Measurements from ENCODE around the gene GPR55. TPM values are rescaled to one million over a fixed set of nuclear protein-coding genes. Genes with fewer than 3 reads are reported as not detected.

GPR55 gene
- total and polyA plus RNA-seq, 10 of the 15 experiments (the other 5 are each of a cell fraction or from before 2014, with no cell fraction given), result 2.1 to 30.1 (median 16.2) TPM

- TF ChIP-seq SMAD5 (IDR thresholded peaks at IDR 0.05; ENCODE audit: low read depth), result no peak
- TF ChIP-seq RAD21 (IDR thresholded peaks at IDR 0.05; ENCODE audit: insufficient read depth, low read depth, low read length), result peak; percentile 63
Measured at GRCh38 chr2:230942371-230942770, 17.3 kb upstream of the GPR55 start (continued).

GRCh38 chr2:230941202-230942180 is 16.4 kb upstream of the GPR55 start:
- Histone ChIP-seq H3K9me3 (replicated peaks; ENCODE audit: control insufficient read depth, insufficient read depth, low read length) (peaks cover 7% of the 10 kb centered on the region), H3K27ac (ENCODE audit: control insufficient read depth, insufficient read depth) (no peak overlapping the region), H3K27me3 (replicated peaks in 1 of 2; ENCODE audit: control insufficient read depth in 2 of 2, insufficient read depth in 2 of 2, low read length in 1 of 2) (no peaks in the 10 kb centered on the region), H4K20me1 (ENCODE audit: control insufficient read depth, insufficient read depth) (no peaks in the 10 kb centered on the region), H2AFZ (ENCODE audit: control insufficient read depth, low read depth, low read length) (no peak overlapping the region), H3K79me2 (ENCODE audit: control insufficient read depth, insufficient read depth, low read length) (peaks cover 28% of the 10 kb centered on the region), H3K4me1 (ENCODE audit: control insufficient read depth, insufficient read depth, low read length) (peaks cover 10% of the 10 kb centered on the region), H3K9ac (ENCODE audit: control insufficient read depth, insufficient read depth, low read length) (no peak overlapping the region), H3K4me3 (no peak overlapping the region), H3K36me3 (ENCODE audit: control insufficient read depth in 2 of 2, insufficient read depth in 2 of 2, low read length in 1 of 2) (no peaks in the 10 kb centered on the region), H3K4me2 (ENCODE audit: control insufficient read depth, insufficient read depth) (no peak overlapping the region)
- SMC1A ChIA-PET (ENCODE audit: uncharacterized antibody, unreplicated experiment), result interaction anchor here (1.0 to 21.6 kb wide), 5 partner anchors 17 to 79 kb away, joined by 3 to 411 read pairs (median 248); partner anchors contain the start of gene GPR55
- POLR2A ChIA-PET, result interaction anchor here (1.1 to 15.2 kb wide), 4 partner anchors 11 to 43 kb away, joined by 3 to 144 read pairs (median 6); no protein-coding TSS in a partner anchor
- CTCF ChIA-PET, result interaction anchor here (0.6 to 28.4 kb wide), 8 partner anchors 9 to 111 kb away, joined by 3 to 372 read pairs (median 4); partner anchors contain the start of gene GPR55
- RAD21 ChIA-PET (ENCODE audit: unreplicated experiment), result interaction anchor here (0.9 to 22.2 kb wide), 2 partner anchors 15 to 43 kb away, joined by 8 to 400 read pairs; no protein-coding TSS in a partner anchor
- DNase-seq (ENCODE audit: low read depth, low spot score) (no peak), FAIRE-seq (no peak), ATAC-seq (no peak)
- 62% methylated on average over 14 of the region's 14 CpGs for WGBS (ENCODE audit: insufficient coverage, insufficient replicate concordance, low lambda C conversion rate, missing lambda C conversion rate)
- in situ Hi-C loops (cut with MboI), result loop anchor here (5.0 kb wide), 1 partner anchor 46 kb away; no protein-coding TSS in a partner anchor
- intact Hi-C loops (cut with micrococcal nuclease; ENCODE audit: unreplicated experiment), result loop anchor here (10.0 kb wide), 1 partner anchor 277 kb away; no protein-coding TSS in a partner anchor
- BruUV-seq (replicated peaks), result no TSS peak
- TF ChIP-seq SPI1 (IDR thresholded peaks at IDR 0.05; ENCODE audit: borderline replicate concordance, insufficient read depth, low read depth, low read length), result no peak
- no peak for TF ChIP-seq FOXM1 (IDR thresholded peaks at IDR 0.05; ENCODE audit: low read depth, low read length)
- TF ChIP-seq JUNB (IDR thresholded peaks at IDR 0.05), result no peak
- TF ChIP-seq, protein P1, sequence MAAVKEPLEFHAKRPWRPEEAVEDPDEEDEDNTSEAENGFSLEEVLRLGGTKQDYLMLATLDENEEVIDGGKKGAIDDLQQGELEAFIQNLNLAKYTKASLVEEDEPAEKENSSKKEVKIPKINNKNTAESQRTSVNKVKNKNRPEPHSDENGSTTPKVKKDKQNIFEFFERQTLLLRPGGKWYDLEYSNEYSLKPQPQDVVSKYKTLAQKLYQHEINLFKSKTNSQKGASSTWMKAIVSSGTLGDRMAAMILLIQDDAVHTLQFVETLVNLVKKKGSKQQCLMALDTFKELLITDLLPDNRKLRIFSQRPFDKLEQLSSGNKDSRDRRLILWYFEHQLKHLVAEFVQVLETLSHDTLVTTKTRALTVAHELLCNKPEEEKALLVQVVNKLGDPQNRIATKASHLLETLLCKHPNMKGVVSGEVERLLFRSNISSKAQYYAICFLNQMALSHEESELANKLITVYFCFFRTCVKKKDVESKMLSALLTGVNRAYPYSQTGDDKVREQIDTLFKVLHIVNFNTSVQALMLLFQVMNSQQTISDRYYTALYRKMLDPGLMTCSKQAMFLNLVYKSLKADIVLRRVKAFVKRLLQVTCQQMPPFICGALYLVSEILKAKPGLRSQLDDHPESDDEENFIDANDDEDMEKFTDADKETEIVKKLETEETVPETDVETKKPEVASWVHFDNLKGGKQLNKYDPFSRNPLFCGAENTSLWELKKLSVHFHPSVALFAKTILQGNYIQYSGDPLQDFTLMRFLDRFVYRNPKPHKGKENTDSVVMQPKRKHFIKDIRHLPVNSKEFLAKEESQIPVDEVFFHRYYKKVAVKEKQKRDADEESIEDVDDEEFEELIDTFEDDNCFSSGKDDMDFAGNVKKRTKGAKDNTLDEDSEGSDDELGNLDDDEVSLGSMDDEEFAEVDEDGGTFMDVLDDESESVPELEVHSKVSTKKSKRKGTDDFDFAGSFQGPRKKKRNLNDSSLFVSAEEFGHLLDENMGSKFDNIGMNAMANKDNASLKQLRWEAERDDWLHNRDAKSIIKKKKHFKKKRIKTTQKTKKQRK (IDR thresholded peaks at IDR 0.05; ENCODE audit: low read depth, low read length), result no peak
- no peak for TF ChIP-seq PRDM15 (CRISPR knock-in tag; IDR thresholded peaks at IDR 0.05)
- no peak for TF ChIP-seq STAT3 (IDR thresholded peaks at IDR 0.05; ENCODE audit: low read depth, low read length)
- no peak for TF ChIP-seq HCFC1 (IDR thresholded peaks at IDR 0.05; ENCODE audit: low read length)
- no peak for TF ChIP-seq SMAD1 (IDR thresholded peaks at IDR 0.05; ENCODE audit: low read depth, partially characterized antibody)
- TF ChIP-seq IKZF2 (IDR thresholded peaks at IDR 0.05), result no peak
